Large intestine (tissue), 3 donors: ENCODE results near the gene SEMA3F. TPM values are rescaled to one million over a fixed set of nuclear protein-coding genes. Genes with fewer than 3 reads are reported as not detected.

Source experiments
- DNase-seq, 2 donors: peaks; one replicate each; pipeline versions ENCODE4 v3.0.0 to v3.0.0-alpha.2; 2013
- H3K27ac ChIP-seq: one replicate; pipeline ENCODE4 v1.5.1; 2013; ENCODE audit warnings: low read length
- H3K27me3 ChIP-seq: 2 replicates; pipeline ENCODE4 v1.6.1; 2013; ENCODE audit warnings: low read length; ENCODE audit not compliant: control insufficient read depth, insufficient read depth
- H3K36me3 ChIP-seq: 2 replicates; pipeline ENCODE4 v1.6.1; 2013; ENCODE audit warnings: low read length; ENCODE audit not compliant: control insufficient read depth, insufficient read depth
- H3K4me1 ChIP-seq: one replicate; pipeline ENCODE4 v1.6.1; 2013; ENCODE audit warnings: low read length; ENCODE audit not compliant: control insufficient read depth, insufficient read depth
- H3K4me3 ChIP-seq: one replicate; pipeline ENCODE4 v1.5.1; 2013; ENCODE audit warnings: low read length
- H3K9me3 ChIP-seq: one replicate; pipeline ENCODE4 v1.6.1; 2013; ENCODE audit warnings: mild to moderate bottlenecking, low read depth, low read length, moderate library complexity; ENCODE audit not compliant: control insufficient read depth
- WGBS: methylation state at CpG from one replicate; pipeline ENCODE4 v1.1.5; 2013; ENCODE audit warnings: low lambda C conversion rate; ENCODE audit not compliant: insufficient coverage; 5-methylcytosine and 5-hydroxymethylcytosine counted together
- polyA plus RNA-seq: library from polyadenylated mRNA; unstranded; fragments of 120-200 nt; gene quantifications from one replicate; pipeline ENCODE4 v1.2.1, GENCODE V29; 2013

Gene SEMA3F
- polyA plus RNA-seq, 1 donor: 8.9 TPM

DNA sequence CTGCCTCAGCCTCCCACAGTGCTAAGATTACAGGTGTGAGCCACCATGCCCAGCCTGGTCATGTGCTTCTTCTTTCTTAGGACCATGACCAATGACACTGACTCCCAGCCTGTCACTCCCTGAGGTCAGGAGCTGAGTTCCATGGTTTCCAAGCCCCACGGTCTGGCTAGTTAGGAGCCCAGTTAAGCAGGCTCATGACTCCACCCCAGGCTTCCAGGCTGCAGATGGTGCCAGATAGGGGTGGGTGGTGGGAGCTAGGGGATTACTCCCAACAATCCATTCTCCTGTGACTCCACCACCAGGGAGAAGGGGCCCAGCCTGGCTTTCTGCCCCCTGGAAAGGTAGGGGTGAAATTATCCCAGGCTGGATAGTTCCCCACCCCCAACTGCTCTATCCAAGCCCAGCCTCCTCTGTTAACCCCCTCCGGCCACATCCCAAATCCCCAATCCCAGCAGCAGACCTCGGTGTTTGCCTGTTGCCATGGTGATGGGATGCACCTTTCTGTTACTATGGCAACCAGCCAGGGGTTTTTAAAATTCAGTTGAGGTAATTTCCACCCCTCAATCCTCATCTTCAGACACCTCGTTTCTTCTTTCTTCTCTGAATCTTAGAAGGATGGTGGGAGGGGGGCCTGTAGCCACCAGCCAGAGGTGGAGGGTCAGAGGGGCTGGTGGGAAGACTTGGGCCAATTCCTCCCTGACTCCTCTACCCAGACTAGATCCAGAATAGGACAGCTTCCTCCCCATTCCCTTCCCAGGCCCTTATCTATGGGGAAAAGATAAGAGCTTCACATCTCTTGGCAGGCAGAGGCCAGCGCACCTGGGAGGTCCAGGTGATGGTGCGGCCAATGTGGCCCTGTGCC lies 22.5 kb upstream of the SEMA3F start:
- no CpG with 5 or more reads among the region's 6 CpGs for WGBS
- DNase-seq: no peak
- H3K4me1 ChIP-seq: no peaks in the 10 kb centered on the region

DNA sequence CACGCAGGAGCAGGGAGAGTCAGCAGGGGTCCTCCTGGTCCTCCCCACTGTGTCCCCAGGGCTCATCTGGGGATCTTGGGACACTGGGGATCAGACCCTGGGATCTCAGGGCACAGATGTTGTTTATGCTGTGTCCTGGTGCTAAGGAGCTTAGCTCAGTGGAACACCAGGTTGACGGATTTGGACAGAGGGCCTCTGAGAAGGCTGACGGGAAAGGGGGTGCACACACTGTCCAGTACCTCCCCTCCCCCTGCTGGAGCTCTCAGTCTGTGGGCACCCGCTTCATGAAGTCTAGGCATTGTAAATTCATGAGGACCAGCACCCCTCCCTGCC lies 21.9 kb upstream of the SEMA3F start:
- H3K27me3 ChIP-seq: peaks cover 15% of the 10 kb centered on the region
- no CpG with 5 or more reads among the region's 4 CpGs for WGBS
- no peaks in the 10 kb centered on the region for H3K36me3 ChIP-seq
- no peaks in the 10 kb centered on the region for H3K4me1 ChIP-seq
- H3K9me3 ChIP-seq: no peaks in the 10 kb centered on the region
- DNase-seq: no peak
- no peak overlapping the region for H3K27ac ChIP-seq
- no peak overlapping the region for H3K4me3 ChIP-seq

More for the DNA sequence above, 22.5 kb upstream of the SEMA3F start:
- Histone ChIP-seq H3K4me3 (no peak overlapping the region), H3K9me3 (no peaks in the 10 kb centered on the region), H3K36me3 (no peaks in the 10 kb centered on the region), H3K27ac (no peak overlapping the region), H3K27me3 (peaks cover 15% of the 10 kb centered on the region)

DNA sequence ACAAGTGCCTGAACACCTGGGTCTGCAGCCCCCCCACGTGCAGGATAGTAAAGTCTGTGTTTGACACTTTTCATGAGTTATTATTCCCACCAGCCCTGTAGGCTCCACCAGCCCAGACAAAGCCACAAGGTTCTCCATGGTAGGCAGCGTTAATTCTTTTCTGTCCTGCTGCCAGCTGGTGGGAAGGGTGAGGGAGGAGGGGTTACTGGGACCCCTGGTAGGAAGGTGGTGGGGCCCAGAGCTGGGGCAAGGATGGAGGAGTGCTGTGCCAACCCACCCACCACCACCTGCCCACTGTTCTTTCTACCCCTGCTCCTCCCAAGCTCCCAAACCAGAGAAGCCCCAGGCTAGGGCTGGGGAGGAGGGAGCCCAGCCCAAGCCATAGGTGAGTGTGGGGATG lies 20.8 kb upstream of the SEMA3F start:
- H3K27me3 ChIP-seq: peaks cover 22% of the 10 kb centered on the region
- DNase-seq: no peak
- no peaks in the 10 kb centered on the region for H3K36me3 ChIP-seq
- WGBS: no CpG with 5 or more reads among the region's 2 CpGs
- H3K4me3 ChIP-seq: no peak overlapping the region
- H3K4me1 ChIP-seq: peaks cover 10% of the 10 kb centered on the region
- no peaks in the 10 kb centered on the region for H3K9me3 ChIP-seq
- no peak overlapping the region for H3K27ac ChIP-seq

DNA sequence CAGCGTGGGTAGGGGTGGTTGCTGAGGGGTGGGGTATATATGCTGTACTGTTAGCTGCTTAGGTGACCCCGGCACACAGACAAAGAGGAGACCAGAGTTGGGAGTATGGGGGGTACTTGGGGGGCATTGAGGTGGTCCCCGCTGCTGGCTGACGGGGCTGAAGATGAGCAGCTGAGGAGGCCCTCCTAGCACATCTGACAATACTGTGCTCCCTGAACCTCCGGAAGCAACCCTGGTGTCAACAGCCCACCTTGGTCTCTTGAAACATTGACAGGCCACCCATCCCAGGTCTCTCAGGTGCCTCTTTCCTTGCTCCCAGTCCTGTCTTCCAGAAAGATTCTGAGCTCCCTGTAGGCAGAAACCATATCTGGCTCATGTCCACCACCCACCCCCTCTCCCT lies 19.2 kb upstream of the SEMA3F start:
- Histone ChIP-seq H3K27me3 (peaks cover 27% of the 10 kb centered on the region), H3K36me3 (no peaks in the 10 kb centered on the region), H3K4me1 (peaks cover 10% of the 10 kb centered on the region), H3K4me3 (no peak overlapping the region), H3K27ac (no peak overlapping the region), H3K9me3 (no peaks in the 10 kb centered on the region)
- WGBS: no CpG with 5 or more reads among the region's 5 CpGs
- DNase-seq: no peak

DNA sequence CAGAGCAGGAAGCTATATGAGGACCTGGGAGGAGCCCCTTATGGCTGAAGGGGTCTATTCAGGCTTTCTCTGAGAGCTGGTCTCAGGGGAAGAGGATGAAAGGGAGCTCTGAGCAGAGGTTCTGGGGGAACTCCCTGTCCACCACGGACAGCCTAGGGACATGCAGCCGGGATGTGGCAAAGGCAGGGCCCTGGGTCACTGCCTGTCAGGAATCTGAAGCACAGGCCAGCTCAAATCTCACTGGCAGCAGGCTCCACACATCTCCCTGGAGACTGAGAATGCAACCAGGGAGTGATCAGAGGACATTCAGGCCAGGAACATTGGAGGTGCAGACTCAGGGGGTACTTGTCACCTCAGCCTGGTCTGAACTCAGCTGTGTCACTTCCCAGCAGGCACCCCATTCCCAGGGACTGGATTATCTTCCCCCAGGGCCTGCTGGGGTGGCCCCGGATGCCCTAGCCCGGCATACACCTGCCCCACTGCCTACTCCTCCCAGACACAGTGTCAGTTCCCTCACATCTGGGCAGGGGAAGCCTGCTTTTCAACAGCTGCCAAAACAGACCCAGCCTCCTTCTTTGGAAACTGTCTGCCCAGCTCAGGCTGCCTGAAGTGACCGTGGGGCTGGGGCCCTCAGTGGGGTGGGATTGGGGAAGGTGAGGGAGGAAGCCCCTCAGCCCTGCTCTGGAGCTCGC lies 18.3 kb upstream of the SEMA3F start:
- no peaks in the 10 kb centered on the region for H3K9me3 ChIP-seq
- no peak overlapping the region for H3K4me3 ChIP-seq
- H3K27me3 ChIP-seq: peaks cover 23% of the 10 kb centered on the region
- DNase-seq: no peak
- WGBS: no CpG with 5 or more reads among the region's 6 CpGs
- H3K4me1 ChIP-seq: peaks cover 10% of the 10 kb centered on the region
- H3K36me3 ChIP-seq: no peaks in the 10 kb centered on the region
- H3K27ac ChIP-seq: no peak overlapping the region

DNA sequence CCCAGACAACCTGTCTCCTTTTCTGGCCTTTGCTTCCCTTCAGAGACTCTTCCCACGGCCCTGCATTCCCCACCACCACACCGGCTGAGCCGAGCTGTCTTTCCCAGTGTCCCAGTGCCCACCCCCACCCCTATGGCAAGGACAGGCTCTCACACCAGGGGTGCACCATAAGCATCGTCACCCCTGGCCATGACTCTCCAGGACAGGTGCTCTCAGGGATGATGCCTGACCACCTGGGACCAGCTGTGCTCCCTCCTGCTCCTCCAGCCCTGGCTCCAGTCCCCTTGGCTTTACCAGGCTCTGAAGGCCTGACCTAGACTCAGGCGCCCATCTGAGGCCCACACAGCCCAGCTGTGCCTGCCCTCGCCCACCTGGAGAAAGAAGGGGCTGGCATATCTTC lies 17.6 kb upstream of the SEMA3F start:
- Histone ChIP-seq H3K4me3 (no peak overlapping the region), H3K4me1 (peaks cover 10% of the 10 kb centered on the region), H3K36me3 (no peaks in the 10 kb centered on the region), H3K27me3 (peaks cover 23% of the 10 kb centered on the region), H3K27ac (no peak overlapping the region), H3K9me3 (no peaks in the 10 kb centered on the region)
- 60% methylated on average over 1 of the region's 6 CpGs for WGBS
- no peak for DNase-seq

DNA sequence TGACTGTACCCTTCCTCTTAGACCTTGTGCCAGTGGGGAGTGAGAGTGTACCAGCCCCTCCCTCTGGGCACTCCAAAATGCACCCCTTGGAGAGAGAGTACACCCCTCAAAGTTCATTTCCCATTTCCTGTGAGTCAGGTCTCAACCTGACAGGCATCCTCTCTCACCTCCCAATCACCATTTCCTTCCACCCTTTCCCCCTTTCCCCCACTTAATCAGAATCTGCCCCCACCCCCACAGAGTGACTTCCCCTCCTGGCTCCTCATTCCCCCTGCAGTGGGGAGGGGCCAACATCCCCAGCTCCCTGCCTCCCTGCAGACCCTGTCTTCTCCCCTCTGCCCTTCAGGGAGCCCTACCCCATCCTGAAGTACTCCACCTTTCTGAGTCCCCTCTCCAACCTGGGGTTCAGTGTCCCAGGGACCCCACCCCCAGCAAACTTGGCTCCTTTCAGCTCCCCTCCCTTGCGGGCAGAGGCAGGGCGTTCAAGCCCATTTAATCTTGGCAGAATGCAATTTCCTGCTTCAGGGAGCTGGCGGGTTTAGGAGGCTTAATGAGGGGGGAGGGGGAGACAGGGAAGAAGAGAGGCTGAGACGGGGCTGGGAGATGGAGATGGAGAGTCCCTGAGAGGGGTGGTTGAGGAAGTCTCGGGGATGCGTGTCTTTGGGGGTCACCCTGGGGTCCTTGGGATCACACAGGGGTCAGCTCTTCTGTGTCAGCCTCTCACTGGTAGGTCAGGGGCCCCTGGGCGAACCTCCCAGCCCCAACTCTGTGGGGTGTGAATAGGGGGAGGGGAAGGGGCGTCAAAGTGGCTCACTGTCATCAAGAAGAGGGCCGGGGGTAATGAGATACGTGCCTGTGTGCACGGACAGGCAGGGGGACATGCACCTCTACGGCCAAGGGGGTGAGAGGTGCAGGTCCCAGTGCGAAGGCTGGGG lies 16.6 kb upstream of the SEMA3F start:
- no CpG with 5 or more reads among the region's 13 CpGs for WGBS
- H3K4me1 ChIP-seq: peaks cover 10% of the 10 kb centered on the region
- H3K27ac ChIP-seq: no peak overlapping the region
- no peak overlapping the region for H3K4me3 ChIP-seq
- no peaks in the 10 kb centered on the region for H3K36me3 ChIP-seq
- no peaks in the 10 kb centered on the region for H3K9me3 ChIP-seq
- H3K27me3 ChIP-seq: peaks cover 18% of the 10 kb centered on the region
- DNase-seq: no peak

DNA sequence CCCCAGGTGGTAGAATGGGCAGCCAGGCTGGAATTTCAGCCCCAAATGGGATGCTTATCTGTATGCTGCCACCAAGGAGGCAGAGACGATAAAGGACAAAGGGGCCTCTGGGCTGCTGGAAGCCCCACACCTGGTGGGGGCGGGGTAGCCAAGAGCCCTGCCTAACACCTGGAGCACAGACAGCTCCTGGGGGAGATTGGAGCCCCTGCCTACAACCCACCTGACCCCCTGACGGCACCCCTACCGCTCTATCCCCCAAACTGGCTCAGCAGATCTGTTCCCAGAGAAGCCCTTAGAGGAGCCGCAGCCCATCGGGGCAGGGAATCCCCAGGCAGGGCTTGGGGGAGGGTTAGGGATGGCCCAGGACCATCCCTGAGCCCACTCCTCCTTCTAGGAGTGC lies 15.8 kb upstream of the SEMA3F start:
- no CpG with 5 or more reads among the region's 6 CpGs for WGBS
- H3K4me1 ChIP-seq: peaks cover 10% of the 10 kb centered on the region
- H3K27ac ChIP-seq: no peak overlapping the region
- no peak overlapping the region for H3K4me3 ChIP-seq
- no peaks in the 10 kb centered on the region for H3K36me3 ChIP-seq
- no peak for DNase-seq
- H3K27me3 ChIP-seq: peaks cover 12% of the 10 kb centered on the region
- H3K9me3 ChIP-seq: no peaks in the 10 kb centered on the region

DNA sequence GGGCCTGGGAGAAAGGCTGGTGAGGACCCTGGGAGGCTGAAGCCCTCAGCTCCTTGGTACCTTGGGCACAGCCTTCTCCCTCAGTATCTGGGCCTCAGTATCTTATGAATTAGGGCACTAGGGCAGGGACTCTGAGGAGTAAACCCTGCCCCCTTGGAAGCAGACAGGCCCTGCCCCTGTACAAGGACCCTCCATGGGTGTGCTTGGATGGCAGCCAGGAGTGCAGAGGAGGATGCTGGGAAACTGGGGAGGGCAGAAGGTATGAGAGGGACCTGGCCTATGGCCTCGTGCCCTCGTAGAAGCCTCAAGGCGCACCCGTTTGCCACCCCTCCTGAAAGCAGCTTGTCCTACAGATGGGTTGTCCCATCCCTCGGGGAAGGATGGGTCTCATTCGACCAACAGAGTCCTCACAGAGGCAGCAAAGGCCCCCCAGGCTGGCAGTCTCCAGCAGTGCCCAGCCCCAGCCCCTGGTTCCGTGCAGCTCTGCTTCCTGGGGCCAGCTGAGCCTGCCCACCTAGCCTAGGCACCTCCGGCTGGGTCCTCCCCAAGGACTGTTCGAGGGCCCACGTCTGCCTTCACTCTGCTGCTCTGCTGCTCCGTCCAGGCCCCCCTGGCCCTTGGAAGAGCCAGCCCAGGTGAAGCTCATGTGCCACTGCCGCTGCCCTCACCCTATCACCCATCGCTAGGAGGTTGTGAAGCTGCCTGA lies 15.3 kb upstream of the SEMA3F start:
- Histone ChIP-seq H3K36me3 (no peaks in the 10 kb centered on the region), H3K27ac (no peak overlapping the region), H3K9me3 (no peaks in the 10 kb centered on the region), H3K27me3 (peaks cover 12% of the 10 kb centered on the region), H3K4me1 (peaks cover 10% of the 10 kb centered on the region), H3K4me3 (no peak overlapping the region)
- no CpG with 5 or more reads among the region's 13 CpGs for WGBS
- no peak for DNase-seq

DNA sequence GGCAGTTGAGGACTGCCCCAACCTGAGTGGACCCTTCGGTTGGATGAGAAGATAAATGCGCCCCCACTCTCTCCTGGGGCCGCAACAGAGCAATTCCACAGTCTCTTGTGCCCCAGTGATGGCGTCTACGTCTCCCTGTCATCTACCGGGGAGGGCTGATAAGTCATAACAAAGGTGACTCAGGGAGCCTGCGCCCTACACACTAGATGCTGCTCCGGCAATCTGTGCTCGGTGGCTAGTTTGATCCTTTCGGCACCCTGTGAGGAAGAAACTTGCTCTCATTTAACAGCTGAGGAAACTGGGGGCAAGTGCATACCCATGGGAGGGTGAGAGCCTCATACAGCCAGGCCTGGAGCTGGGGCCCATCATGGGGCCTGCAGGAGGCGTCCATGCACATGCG lies 14.1 kb upstream of the SEMA3F start:
- peaks cover 10% of the 10 kb centered on the region for H3K4me1 ChIP-seq
- H3K4me3 ChIP-seq: no peak overlapping the region
- no peaks in the 10 kb centered on the region for H3K9me3 ChIP-seq
- 60% methylated on average over 1 of the region's 12 CpGs for WGBS
- no peaks in the 10 kb centered on the region for H3K36me3 ChIP-seq
- no peak overlapping the region for H3K27ac ChIP-seq
- peaks cover 12% of the 10 kb centered on the region for H3K27me3 ChIP-seq
- no peak for DNase-seq
